GM21825 (cell line): ENCODE results near the gene C17orf113.

ENCODE experiments used
- ATAC-seq: cut with Tn5 transposase; IDR thresholded peaks from one replicate; pipeline ENCODE4 v1.9.1; 2021; ENCODE audit warnings: mild to moderate bottlenecking, moderate library complexity; ENCODE audit not compliant: unreplicated experiment

Gene C17orf113

DNA sequence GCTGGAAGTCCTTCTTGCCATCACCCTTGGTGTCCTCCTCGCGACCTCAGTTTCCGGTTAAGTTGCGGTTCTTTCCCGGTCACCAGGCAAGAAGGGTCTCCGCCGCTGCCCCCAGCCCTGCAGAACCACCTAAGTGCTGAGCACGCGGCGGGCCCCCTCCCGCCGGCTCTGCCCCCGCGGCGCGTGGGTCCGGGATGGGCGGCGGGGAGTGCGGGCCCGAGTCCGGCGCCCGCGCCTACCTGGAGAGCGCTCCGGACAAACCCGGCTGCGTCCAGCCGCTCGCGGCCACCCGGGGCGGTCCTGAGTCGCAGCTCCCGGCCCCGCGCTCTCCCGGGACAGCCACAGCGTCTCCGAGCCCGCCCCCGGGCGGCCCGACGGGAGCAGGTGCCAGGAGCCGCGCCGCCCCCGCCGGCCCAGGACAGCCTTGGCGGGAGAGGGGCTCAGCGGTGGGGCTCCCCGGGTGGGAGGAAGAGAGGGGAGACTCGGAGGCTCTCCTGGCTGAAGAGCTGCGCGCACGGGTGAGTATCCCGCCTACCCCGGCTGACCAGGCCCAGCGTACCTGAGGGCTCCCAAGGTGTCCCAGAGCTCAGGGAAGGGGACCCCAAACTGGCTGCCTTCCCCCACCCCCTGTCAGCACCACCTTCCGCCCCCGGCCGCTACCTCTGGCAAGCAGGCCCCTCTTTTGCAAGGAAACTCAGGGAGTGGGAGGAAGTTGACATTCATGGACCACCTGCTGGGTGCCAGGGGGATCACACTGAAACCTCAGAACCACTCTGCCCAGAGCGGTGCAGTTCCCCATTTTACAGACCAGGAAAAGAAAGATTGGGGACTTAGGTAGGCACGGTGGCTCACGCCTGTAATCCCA, 22.2 kb upstream of the C17orf113 start:
- ATAC-seq: no peak

- no peak for ATAC-seq
These were observed 21.4 kb upstream of the C17orf113 start for GRCh38 chr17:42071810-42072209.

- ATAC-seq: no peak
These were observed 18.6 kb upstream of the C17orf113 start for GRCh38 chr17:42068979-42069378.

DNA sequence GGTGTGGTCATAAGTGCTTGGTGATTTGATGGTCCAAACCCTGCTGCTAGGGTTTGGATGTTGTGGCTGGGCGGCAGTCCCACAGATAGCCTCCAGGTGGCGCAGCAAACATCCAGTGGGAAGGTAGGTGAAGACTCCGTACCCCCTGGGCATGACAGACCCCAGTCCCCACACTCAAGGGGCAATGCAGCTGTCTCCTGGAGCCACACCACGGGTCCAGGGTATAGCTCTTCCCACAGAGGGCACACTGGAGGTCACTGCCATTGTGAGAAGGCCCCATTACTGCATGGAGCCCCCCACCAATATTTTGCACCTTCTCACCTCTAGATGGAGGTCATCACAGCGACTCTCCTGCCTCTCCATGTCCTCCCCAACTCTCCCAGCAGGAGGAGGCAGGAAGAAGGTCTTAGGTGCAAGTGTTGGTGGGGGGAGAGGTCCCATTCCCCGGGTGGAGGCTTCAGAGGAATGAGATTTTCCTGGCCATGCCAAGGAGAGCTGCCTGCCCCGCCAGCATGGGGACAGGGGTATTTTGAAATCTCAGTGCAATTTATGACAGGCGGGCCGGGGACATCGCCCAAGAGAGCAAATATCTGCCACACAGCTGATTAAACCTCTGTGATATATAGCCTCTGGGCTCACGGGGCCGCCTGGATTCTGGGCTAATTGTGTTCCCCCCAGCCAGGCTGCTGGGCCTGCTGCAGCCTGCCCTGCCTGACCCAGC, 17.1 kb upstream of the C17orf113 start:
- ATAC-seq: no peak

GRCh38 chr17:42065201-42065600, 14.8 kb upstream of the C17orf113 start:
- no peak for ATAC-seq

- ATAC-seq: no peak
These were observed 12.3 kb upstream of the C17orf113 start for GRCh38 chr17:42062681-42063080.

- ATAC-seq: no peak
These were observed 11.5 kb upstream of the C17orf113 start for GRCh38 chr17:42061646-42062487.

- ATAC-seq: no peak
These were observed 9.8 kb upstream of the C17orf113 start for GRCh38 chr17:42060231-42060630.

- ATAC-seq: no peak
These were observed 9.4 kb upstream of the C17orf113 start for GRCh38 chr17:42059815-42060214.

- no peak for ATAC-seq
These were observed 7.7 kb upstream of the C17orf113 start for GRCh38 chr17:42058063-42058462.

DNA sequence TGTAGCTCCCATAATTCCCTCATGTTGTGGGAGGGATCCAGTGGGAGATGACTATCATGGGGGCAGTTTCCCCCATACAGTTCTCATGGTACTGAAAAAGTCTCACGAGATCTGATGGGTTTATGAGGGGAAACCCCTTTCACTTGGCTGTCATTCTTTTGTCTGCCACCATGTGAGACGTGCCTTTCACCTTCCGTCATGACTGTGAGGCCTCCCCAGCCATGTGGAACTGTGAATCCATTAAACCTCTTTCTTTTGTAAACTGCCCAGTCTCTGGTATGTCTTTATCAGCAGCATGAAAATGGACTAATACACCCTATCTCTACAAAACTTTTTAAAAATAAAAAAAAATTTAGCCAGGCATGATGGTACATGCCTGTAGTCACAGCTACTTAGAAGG, 6.2 kb upstream of the C17orf113 start:
- ATAC-seq: no peak

DNA sequence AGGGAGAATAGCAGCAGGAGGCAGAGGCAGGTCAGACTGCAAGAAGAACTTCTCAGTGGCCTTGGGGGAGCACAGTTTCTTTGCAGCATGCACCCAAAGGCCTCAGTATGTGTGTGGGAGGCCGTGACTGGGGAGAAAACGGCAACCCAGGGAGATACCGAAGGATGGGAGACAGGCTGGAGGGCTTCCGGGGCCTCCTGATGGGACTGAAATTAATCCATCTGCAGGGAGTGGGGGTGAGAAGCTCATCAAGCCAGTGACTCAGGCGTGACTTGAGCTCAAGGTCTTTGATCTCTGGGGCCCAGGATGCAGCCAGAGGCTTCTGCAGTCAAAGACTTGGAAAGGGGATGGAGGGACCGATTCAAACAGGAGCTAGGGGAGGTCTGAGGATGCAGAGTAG, 5.1 kb upstream of the C17orf113 start:
- no peak for ATAC-seq

DNA sequence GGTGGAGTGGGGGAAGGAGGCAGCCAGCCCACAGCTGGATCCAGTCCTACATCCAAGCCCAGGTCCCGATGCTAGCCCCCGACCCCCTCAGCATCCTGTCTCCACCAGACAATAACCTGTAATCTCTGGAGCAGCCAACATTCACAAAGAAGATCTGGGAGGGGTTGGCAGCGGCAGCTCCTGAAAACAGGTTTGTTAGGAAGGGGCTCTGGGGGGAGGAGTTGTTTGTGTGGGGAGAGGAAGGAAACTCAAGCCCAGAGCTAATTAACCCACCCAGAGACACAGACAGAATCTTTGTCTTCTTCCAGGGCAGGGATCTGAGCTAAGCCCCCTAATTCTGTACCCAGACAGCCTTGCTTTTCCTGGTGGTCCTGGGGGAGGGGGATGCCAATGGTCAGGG, 4.6 kb upstream of the C17orf113 start:
- no peak for ATAC-seq

DNA sequence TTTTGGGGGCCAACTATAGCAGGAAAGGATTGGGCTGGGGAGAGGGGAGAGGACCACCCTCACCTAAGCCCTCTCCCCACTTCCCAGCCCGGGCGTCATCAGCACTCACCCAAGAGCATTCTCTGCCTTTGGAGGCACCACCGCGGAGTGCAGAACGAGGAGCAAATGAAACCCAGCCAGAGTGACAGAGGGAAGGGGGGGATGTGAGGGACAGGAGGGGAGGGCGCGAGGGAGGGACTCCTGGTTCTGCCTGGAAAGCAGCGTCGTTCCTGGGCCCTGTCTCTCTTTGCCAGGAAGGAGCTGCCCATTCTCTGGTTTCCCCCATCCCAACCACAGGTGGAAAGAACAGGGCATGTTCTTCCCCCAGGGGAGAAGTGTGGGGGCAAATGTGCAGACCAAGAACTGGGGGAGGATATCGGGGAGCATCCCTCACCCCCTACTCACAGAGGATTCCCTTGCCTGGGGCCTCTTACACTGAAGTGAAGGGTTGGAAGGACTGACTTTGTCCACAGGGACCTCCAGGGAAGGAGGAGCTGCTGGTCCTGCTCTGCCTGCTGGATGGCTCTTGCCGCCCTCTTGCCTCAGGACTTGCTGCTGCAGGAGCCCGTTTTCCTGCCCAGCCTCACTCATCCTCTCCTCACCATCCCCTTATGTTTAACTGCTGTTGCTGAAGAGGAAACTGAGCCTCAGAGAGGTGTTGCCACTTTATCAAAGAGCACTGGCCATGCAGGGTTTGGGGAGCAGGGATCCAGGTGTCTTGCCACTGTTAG, 3.5 kb upstream of the C17orf113 start:
- no peak for ATAC-seq

DNA sequence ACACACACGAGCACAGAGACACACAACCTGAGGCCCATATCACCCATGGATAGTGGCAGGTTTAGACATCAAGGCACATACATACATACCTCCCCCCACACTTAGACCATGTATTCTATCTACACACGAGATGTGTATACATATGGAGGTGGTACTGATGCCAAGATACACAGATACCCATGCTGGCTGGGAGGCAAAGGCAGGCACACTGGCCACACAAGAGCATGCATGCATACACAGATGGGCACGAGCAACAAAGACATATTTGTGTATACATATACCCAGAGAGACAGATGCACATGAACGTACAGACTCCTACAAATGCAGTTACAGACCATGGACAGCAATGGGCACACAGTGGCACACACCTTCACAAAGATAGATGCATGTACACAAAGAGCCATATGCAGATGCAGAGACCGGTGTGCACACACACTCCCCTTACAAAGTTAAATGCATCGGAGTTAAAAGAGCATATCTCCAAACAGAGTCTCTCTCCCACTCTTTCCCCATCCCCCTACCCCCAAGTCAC, 2.0 kb upstream of the C17orf113 start:
- no peak for ATAC-seq

DNA sequence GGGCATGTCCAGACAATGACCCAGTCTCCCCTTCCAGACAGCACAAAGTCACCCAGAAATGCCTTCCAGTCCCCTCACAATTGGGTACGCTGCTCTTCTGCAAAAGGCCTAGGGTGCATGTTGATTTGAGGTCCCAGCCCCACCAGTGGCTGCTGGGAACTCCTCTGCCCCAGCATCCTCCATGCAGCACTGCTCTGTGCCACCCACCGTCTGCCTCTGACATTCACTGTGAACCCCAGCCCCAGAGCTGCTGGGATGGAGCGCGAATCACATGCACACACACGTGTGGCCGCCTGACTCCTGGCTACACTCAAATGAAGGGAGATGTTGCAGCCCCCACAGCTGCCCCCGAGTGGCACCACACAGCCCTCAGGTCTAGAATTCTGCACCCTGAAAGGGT, 1.2 kb upstream of the C17orf113 start:
- no peak for ATAC-seq

DNA sequence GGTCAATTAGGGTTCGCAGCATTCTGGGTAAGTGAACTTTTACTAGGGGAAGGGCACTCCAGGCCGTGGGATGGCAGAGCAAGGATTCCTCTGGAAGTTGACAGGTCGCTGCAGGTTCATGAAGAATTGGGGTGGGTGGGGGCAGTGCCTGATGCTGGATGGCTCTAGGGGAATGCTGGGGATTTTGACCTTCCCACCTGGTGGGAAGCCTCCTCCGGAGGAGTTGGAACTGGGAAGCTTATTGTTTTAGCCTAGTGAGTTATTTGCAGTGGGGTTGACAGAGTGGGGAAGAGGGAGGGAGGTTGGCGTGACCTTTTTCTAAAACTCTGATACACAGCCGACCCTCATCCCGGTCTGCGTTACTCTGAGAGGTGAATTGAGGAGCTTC, 606 bp upstream of the C17orf113 start:
- no peak for ATAC-seq

- ATAC-seq: no peak
These were observed 488 bp downstream of the C17orf113 start for GRCh38 chr17:42049834-42050392.

- no peak for ATAC-seq
These were observed 3.1 kb downstream of the C17orf113 start for GRCh38 chr17:42047343-42047742.

DNA sequence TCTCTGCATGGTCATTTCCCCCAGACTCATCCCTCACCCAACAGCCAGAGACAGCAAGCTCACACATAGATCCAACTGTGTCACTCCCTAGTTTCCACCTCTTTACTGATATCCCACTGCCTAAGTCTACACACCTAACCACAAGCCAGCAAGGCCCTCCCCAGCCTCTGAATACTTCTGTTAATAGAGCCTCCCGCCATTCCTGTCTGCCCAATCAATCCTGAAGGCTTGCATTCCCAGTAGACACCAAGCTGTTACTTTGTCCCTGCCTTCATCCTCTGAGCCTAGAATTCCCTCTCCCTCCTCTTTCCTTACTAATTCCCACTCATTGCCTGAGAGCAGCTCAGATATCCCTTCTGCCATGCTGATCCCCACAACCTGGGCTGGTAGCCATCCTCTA, 4.7 kb downstream of the C17orf113 start:
- no peak for ATAC-seq
